ENCODE measurements around the gene LST1.

LST1 gene

GRCh38 chr6:31621320-31621939 lies 35.4 kb downstream of the LST1 start:
- no peak for DNase-seq

DNA sequence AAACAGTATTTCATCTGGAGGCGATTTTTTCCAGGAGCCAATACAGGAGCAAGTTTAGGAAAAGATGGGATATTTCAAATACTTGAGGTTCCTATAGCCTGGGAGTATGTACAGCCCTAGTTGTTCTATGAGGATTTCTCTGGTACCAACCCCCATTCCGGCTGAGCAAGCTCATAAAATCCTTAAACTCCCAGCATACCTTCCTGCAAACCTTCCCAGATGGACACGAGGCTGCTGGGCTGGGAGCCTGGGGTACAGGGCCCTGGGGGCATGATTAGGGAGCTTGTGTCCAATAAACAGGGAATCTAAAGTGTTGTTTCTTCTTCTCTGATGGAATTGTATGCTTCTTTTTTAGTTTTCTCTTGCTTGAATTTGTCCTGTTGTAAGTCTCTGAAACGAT lies 35.9 kb downstream of the LST1 start:
- DNase-seq, result no peak

GRCh38 chr6:31622684-31623091 lies 36.6 kb downstream of the LST1 start:
- no peak for DNase-seq

GRCh38 chr6:31624070-31624469 lies 38.0 kb downstream of the LST1 start:
- no peak for DNase-seq

DNA sequence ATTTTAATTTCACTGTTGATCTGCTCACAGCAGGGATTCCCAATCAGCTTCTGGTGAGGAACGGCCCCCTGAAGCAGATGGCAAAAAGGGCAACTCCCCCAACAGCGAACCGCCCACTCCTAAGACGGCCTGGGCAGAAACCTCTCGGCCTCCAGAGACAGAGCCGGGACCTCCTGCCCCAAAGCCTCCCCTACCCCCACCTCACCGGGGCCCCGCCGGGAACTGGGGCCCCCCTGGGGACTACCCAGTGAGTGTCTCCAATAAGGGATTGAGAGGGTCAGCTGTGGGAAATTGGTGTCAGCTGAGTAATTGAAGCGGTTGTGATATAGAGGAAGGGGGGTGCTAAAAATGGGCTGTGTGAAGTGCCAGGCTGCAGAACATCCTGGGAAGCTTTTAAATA lies 40.9 kb downstream of the LST1 start:
- DNase-seq, result no peak

DNA sequence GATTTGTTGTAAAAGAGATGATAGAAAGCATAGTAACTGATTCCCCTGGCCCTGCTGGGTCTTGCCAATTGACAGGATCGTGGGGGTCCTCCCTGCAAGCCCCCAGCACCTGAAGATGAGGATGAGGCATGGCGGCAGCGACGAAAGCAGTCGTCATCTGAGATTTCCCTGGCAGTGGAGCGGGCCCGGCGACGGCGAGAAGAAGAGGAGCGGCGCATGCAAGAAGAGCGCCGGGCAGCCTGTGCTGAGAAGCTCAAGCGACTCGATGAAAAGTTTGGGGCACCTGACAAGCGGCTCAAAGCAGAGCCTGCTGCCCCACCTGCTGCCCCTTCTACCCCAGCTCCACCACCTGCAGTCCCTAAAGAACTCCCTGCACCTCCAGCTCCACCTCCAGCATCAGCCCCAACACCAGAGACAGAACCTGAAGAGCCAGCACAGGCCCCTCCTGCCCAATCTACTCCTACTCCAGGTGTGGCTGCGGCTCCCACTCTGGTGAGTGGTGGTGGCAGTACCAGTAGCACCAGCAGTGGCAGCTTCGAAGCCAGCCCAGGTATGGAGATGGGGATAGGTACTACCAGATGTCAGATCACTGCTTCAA lies 41.7 kb downstream of the LST1 start:
- no peak for DNase-seq

DNA sequence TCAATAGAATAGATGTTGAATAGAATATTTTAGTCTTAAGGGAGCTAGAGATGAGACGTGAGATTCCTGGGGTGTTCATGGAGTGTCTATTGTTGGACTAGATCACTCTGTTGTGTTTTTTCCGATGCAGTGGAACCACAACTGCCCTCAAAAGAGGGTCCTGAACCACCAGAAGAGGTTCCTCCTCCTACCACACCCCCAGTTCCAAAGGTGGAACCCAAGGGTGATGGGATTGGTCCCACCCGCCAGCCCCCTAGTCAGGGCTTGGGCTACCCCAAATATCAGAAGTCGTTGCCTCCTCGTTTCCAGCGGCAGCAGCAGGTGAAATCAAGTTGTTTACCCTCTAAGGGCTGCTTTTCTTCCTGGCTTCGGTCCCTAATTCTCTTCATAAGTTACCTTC lies 42.9 kb downstream of the LST1 start:
- no peak for DNase-seq

GRCh38 chr6:31630177-31630934 lies 44.3 kb downstream of the LST1 start:
- DNase-seq, result no peak

GRCh38 chr6:31631209-31631608 lies 45.1 kb downstream of the LST1 start:
- no peak for DNase-seq

DNA sequence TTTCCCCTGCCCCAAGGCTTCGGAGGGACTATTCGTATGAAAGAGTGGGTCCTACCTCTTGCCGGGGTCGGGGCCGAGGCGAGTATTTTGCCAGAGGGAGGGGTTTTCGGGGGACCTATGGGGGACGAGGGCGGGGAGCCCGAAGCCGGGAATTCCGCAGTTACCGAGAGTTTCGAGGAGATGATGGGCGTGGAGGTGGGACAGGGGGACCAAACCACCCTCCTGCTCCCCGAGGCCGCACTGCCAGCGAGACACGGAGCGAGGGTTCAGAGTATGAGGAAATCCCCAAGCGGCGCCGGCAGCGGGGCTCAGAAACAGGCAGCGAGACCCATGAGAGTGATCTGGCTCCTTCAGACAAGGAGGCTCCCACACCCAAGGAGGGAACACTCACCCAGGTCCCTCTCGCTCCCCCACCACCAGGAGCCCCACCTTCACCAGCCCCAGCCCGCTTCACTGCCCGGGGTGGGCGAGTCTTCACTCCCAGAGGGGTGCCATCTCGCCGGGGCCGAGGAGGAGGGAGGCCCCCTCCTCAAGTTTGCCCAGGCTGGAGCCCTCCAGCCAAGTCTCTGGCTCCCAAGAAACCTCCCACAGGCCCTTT lies 45.7 kb downstream of the LST1 start:
- no peak for DNase-seq

DNA sequence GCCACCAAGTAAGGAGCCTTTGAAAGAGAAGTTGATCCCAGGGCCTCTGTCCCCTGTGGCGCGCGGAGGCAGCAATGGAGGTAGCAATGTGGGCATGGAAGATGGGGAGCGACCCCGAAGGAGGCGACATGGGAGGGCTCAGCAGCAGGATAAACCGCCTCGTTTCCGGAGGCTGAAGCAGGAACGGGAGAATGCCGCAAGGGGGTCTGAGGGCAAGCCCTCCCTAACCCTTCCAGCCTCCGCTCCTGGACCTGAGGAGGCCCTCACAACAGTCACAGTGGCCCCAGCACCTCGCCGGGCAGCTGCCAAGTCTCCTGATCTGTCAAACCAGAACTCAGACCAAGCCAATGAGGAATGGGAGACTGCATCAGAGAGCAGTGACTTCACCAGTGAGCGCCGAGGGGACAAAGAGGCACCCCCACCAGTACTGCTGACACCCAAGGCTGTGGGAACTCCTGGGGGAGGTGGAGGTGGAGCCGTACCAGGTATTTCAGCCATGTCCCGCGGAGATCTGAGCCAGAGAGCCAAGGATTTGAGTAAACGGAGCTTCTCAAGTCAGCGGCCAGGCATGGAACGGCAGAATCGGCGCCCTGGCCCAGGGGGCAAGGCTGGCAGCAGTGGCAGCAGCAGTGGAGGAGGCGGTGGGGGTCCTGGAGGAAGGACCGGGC lies 46.3 kb downstream of the LST1 start:
- DNase-seq, result no peak

- no peak for DNase-seq
Measured at GRCh38 chr6:31633447-31633846, 47.4 kb downstream of the LST1 start.

DNA sequence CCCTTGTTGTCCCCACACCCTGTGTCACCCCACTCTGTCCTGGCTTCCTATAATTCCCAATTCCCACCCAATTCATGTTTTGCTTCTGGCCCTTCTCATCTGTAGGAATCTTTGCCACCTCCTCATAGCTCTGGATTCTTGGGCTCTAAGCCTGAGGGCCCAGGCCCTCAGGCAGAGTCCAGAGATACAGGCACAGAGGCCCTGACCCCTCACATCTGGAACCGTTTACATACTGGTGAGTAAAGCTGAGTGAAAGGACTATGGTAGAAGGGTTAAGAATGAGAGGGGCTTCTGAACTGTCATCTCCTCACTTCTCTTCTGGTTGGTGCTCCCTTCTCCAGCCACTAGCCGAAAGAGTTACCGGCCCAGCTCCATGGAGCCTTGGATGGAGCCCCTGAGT lies 48.1 kb downstream of the LST1 start:
- DNase-seq, result no peak

- no peak for DNase-seq
Measured at GRCh38 chr6:31634969-31635575, 49.0 kb downstream of the LST1 start.

DNA sequence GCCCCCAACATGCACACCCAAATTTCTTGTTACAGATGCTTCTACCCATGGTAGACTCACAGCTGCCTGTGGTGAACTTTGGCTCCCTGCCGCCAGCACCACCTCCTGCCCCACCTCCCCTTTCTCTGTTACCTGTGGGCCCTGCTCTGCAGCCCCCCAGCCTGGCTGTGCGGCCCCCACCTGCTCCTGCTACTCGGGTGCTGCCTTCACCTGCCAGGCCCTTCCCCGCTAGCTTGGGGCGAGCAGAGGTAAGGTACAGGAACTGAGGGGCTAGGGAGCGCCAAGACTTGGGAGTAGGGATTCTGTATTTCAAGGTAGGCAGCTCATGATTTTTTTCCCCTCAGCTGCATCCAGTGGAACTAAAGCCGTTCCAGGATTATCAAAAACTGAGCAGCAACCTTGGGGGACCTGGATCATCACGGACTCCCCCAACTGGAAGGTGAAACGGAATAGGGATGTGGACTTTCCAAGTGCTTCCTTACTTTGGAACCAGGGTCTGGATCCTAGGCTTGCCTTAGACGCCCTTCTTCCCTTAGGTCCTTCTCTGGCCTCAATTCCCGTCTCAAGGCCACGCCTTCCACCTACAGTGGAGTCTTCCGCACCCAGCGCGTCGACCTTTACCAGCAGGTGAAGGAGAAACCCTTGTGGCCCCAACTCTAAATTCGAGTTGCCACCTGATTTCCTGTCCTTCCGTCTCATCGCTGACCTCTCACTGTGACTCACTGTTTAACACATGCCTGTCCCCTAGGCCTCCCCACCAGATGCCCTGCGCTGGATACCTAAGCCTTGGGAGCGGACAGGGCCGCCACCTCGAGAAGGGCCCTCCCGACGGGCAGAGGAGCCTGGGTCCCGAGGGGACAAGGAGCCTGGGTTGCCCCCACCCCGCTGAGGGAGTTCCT lies 50.9 kb downstream of the LST1 start:
- no peak for DNase-seq

Measured in NCI-H187 (cell line).